Tibial artery (tissue), 4 donors: ENCODE results near the gene DMPK.
"Not testable (repeated sequence)": the region's sequence is repeated elsewhere in the genome, so short reads cannot be mapped to it uniquely, and the experiment has no call there.

Experiments
- DNase-seq, 2 donors: peaks; one replicate each; pipeline ENCODE4 v3.0.0-alpha.2; 2019
- H3K27ac ChIP-seq, 2 donors: fragments of 200-600 bp; sonication (generic) in 1 of 2; 1 replicate in 1 of 2; 2 replicates in 1 of 2; pipeline ENCODE4 v1.5.1; 2018 to 2019; ENCODE audit warnings: mild to moderate bottlenecking in 1 of 2
- H3K27me3 ChIP-seq, 2 donors: fragments of 200-600 bp; sonication (generic) in 1 of 2; one replicate each; pipeline versions ENCODE4 v1.5.1 to v1.6.0; 2016 to 2019
- H3K36me3 ChIP-seq, 3 donors: fragments of 200-600 bp; sonication (generic) in 2 of 3; one replicate each; pipeline ENCODE4 v1.5.1; 2016 to 2019; ENCODE audit warnings: mild to moderate bottlenecking in 2 of 3
- H3K4me1 ChIP-seq, 4 donors: fragments of 200-600 bp; sonication (generic) in 2 of 4; 1 replicate in 3 of 4; 2 replicates in 1 of 4; pipeline ENCODE4 v1.5.1; 2016 to 2019
- H3K4me3 ChIP-seq, 2 donors: fragments of 200-600 bp; sonication (generic) in 1 of 2; 1 replicate in 1 of 2; 2 replicates in 1 of 2; pipeline ENCODE4 v1.5.1; 2018 to 2019; ENCODE audit warnings: mild to moderate bottlenecking in 2 of 2
- H3K9me3 ChIP-seq, 3 donors: fragments of 200-600 bp; sonication (generic) in 1 of 3; one replicate each; pipeline ENCODE4 v1.5.1; 2016 to 2019
- CTCF ChIP-seq, 2 experiments: fragments of 200-600 bp in 1 of 2; fragments of 450-650 bp in 1 of 2; IDR thresholded peaks; one replicate each; pipeline ENCODE4 v1.5.1; 2017 to 2019; ENCODE audit warnings: antibody characterized with exemption in 2 of 2, mild to moderate bottlenecking in 1 of 2, moderate library complexity in 1 of 2
- intact Hi-C: fragments of 100-400 bp; cut with DNase I; formaldehyde crosslinking; loops from one replicate; pipeline ENCODE4 v1.15.0; 2023; ENCODE audit warnings: low total_unique reads

DMPK gene

GRCh38 chr19:45729800-45730290 lies 52.4 kb downstream of the DMPK start:
- H3K4me1 ChIP-seq, result peaks cover 0 to 27% (median 12%) of the 10 kb centered on the region in 4 donors
- H3K27me3 ChIP-seq, result no peaks in the 10 kb centered on the region
- peak overlapping the region; percentile 80 to 93 for H3K4me3 ChIP-seq
- DNase-seq, result no peak
- H3K9me3 ChIP-seq, result no peaks in the 10 kb centered on the region
- intact Hi-C loops, result no loop called here
- TF ChIP-seq CTCF (IDR thresholded peaks at IDR 0.05), result no peak
- H3K27ac ChIP-seq, result peak overlapping the region; percentile 77 to 86
- no peaks in the 10 kb centered on the region for H3K36me3 ChIP-seq

DNA sequence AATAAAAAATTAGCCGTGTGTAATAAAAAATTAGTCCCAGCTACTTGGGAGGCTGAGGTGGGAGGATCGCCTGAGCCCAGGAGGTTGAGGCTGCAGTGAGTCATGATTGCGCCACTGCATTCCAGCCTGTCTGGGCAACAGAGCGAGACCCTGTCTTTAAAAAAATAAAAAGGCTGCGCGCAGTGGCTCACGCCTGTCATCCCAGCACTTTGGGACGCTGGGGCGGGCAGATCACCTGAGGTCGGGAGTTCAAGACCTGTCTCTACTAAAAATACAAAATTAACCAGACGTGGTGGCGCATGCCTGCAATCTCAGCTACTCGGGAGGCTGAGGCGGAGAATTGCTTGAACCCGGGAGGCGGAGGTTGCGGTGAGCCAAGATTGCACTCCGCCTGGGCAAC lies 53.6 kb downstream of the DMPK start:
- peaks cover 0 to 31% (median 12%) of the 10 kb centered on the region in 4 donors for H3K4me1 ChIP-seq
- H3K36me3 ChIP-seq, H3K27me3 ChIP-seq, H3K27ac ChIP-seq, DNase-seq, H3K4me3 ChIP-seq, intact Hi-C loops, H3K9me3 ChIP-seq: not testable (repeated sequence)

DNA sequence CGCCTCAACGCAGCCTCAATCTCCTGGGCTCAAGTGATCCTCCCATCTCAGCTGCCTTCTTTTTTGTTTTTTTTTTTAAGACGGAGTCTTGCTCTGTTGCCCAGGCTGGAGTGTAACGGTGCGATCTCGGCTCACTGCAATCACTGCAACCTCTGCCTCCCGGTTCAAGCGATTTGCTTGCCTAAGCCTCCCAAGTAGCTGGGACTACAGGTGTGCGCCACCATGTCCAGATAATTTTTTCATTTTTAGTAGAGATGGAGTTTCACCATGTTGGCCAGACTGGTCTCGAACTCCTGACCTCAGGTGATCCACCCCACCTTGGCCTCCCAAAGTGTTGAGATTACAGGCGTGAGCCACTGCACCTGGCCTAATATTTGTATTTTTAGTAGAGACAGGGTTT lies 62.2 kb downstream of the DMPK start:
- peaks cover 0 to 25% (median 10%) of the 10 kb centered on the region in 4 donors for H3K4me1 ChIP-seq
- H3K27ac ChIP-seq, H3K27me3 ChIP-seq, intact Hi-C loops, H3K4me3 ChIP-seq, H3K9me3 ChIP-seq, DNase-seq: not testable (repeated sequence)
- peaks cover 0 to 18% (median 0%) of the 10 kb centered on the region in 3 donors for H3K36me3 ChIP-seq
